Suppressor macrophage treated with lipopolysaccharide for 1 hour (primary cell): ENCODE data around the gene FAM229A.
"Not testable (repeated sequence)": the region's sequence is repeated elsewhere in the genome, so short reads cannot be mapped to it uniquely, and the experiment has no call there.

ENCODE experiments used
- DNase-seq, 3 donors: peaks; one replicate each; pipeline ENCODE4 v3.0.0-alpha.2; 2020 to 2022

The FAM229A gene

DNA sequence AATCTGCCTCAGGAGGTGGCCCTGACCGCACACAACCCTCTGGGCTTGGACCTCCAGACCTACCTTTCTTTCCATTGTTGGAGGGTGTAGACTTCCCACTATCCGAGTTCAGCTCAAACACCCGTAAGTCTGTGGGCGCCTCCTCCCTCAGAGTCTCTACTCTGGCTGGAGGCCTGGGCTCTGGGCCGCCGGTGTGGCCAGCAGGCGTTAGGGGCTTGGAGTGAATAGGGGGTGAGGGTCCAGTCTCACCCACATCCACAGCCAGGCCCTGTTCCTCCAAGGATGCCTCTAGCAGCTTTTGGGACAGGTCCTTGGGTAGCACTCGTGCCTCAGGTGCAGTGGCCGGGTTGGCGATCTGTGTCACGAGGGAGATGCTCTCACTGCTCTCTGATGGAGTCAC, 13.9 kb upstream of the FAM229A start:
- DNase-seq, result no peak

DNA sequence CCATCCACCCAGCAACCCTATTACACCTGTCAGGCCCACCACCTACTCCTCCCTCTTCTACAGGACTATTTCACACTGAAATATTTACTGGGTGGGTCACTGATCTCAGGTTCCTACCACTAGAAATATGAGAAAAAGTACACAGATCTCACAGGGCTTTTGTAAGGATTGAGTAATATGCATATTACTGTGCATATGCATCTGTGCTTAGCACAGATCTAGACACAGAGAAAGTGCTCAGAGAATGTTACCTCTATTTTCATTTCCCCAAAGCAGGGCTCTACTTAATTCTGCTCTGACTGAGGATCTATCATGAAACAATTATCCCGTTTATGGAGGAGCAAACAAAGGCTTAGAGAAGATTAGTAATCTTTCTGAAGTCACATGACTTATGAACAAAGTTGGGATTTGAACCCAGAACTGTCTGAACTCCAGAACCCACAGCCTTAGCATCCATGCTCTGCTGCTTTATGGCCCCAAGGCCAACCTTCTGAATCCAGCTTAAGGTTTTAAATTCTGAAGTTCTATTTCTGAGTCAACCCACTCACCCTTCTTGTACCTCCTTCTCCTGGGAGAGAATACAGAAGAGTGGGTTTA, 11.8 kb upstream of the FAM229A start:
- DNase-seq, result no peak

DNA sequence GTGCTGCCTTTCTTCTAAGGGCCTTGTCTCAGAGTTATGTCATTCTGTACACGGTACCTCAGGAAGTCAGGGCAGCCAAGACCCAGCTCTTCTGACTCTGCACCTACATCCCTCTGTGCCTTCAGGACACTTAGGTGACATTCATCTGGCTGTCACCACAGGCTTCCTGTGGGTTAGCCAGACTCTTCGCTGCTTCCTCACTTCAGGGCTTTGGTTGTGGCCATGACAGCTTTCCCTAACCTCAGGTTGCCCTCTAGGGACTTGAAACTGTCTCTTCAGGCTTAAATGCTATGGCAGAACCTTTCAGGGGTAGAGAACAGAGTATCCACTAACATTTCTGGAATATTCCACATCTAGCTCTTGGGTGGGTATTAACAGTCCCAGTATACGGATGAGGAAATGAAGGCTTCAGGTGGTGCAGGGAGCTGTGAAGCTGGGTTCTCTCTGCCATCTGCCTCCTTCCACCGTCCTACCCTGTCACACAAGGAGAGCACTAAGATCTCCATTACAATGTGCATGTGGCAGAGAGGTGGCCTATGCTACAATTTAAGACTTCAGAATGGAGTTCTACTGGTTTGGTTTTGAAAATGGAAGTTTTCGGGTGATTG, 10.0 kb upstream of the FAM229A start:
- DNase-seq, result peak; percentile 49 to 58 (median 52)

DNA sequence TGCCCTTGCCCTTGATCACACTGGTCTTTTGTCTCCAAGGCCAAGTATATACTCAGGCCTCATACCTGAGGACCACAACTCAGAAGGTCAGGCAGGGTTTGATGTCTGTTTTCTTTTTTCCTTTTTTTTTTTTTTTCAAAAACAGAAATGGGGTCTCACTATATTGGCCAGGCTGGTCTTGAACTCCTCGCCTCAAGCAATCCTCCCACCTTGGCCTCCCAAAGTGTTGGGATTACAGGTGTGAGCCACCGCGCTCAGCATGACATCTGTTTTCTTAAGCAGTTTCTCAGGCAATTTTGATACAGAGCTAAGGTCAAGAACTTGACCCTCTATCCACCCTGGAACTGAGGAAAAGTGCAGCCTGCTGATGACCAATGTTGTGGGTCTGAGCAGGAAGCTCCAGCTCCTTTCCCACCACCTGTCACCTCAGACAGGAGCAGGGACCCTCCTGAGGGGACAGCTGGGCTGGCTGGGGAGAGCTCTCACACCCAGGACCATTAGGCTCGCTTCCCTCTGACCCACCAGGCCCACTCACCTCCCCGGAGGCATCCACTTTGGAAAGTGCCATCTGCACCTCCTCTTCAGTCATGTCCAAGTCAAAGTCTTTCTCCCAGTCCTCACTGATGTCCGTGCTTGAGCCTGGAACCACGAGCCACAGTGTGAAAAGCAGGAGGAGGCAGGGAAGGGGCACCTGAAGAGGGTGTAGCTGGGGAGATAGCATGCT, 5.8 kb upstream of the FAM229A start:
- no peak for DNase-seq

DNA sequence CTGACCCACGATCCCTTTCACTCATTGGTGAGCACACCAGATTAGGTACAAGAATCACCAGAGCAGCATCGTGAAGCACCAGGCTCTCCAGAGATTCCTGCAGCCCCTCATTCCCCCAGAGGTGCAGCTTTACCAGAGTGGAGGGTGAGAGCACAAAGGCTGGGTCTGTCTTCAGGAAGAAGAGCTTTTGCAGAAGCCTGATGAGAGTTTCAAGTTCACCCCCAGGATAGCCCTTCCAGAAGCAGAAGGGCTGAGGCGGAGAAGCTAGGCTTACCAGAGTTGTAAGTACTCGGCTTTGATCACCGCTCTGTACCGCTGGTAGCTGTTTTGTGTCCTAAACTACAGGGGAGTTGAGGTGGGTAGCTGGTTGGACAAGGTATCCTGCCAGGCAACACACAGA, 3.2 kb upstream of the FAM229A start:
- no peak for DNase-seq

DNA sequence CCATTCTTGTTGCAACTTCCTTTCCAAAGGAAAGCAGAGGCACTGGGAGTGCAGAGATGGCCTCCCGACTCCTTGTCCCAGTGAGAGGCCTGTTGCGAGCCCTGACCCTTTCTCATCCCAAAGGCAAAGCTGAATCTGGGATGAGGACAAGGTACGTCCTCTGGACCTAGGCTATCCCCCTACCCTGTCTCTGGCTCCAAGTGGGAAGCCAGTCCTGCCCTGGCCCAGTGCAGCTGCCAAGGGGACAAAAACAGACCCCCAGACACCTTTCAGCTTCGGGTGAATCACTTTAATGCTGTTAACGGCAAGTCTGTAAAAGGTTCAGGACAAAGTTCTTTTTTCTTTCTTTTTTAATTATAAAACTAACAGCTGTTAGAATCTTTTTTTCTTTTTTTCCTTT, 2.6 kb upstream of the FAM229A start:
- DNase-seq, result no peak

DNA sequence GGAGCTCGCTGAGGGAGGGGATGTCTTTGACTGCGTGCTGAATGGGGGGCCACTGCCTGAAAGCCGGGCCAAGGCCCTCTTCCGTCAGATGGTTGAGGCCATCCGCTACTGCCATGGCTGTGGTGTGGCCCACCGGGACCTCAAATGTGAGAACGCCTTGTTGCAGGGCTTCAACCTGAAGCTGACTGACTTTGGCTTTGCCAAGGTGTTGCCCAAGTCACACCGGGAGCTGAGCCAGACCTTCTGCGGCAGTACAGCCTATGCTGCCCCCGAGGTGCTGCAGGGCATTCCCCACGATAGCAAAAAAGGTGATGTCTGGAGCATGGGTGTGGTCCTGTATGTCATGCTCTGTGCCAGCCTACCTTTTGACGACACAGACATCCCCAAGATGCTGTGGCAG, 1.4 kb upstream of the FAM229A start:
- DNase-seq, result no peak

DNA sequence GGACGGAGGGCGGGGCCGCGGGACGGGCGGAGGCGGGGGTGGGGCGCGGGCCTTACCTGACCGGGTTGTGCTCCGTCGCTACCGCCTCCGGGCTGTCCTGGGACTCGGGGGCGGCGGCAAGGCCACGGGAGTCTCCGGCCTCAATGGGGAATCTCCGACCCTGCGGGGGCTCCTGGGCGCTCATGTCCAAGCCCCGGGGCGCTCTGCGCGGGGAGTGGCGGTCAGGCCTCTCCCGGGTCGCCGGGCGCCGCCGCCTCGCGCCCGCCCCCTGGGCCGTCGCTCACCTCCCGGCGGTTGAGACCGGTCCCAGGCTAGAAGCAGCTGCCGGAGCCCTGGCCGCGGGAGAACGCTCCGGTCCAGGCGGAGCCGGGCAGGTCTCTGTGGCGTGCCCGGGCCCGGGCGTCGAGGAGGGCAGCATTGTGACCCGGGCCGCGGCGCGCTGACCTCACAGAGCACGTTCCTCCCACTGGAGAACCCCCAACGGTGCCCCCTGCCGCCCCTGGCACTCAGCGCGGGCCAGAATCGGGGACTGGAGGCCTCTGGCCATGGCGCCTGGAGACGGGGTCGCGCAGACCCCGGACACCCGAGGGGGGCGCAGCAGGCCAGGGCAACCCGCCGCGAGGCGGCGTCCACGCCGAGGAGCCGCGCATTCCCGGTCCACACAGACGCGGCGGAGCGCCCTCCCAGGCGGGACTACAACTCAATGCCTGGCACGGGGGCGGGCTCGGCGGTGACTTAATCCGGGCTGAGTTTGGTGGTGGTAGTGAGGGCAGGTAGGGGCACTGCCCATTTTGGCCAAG, 411 bp downstream of the FAM229A start:
- DNase-seq, result peak; percentile 48 to 75 (median 50)

DNA sequence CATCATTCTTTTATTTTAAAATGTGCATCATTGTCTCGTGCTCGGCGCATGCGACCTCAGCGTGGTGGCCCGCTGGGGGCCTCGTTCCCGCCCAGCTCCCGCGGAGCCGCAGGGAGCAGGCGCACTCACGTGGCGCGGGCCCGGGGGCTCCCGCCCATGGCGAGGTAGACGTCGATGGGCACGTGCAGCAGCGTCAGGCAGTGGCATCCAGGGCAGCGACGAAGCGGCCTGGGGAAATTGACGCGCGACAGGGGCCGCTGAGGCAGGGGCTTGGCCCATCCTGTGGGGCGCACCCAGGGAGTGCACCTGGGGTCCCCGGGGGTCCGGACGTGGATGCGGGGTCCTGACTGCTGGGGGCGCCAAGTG, 994 bp downstream of the FAM229A start:
- DNase-seq, result no peak

DNA sequence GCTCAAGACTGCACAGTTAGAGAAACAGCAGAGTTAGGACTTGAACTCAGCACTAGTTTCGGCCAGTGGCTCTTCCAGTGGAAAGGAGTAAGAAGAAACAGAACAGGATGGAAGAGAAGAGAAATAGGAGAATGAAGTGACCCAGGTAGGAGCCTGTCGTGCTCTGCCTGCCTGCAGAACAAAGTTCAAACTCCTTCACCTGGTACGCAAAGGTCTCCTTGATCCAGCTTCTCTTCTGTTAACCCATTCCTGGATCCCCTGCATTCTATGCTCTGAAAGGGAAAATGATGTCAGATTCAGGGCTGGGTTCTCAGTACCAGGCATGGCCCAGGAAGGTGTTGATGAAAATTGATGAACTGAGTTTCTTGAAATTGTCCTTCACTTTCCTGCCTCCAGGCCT, 3.9 kb downstream of the FAM229A start:
- DNase-seq, result no peak

DNA sequence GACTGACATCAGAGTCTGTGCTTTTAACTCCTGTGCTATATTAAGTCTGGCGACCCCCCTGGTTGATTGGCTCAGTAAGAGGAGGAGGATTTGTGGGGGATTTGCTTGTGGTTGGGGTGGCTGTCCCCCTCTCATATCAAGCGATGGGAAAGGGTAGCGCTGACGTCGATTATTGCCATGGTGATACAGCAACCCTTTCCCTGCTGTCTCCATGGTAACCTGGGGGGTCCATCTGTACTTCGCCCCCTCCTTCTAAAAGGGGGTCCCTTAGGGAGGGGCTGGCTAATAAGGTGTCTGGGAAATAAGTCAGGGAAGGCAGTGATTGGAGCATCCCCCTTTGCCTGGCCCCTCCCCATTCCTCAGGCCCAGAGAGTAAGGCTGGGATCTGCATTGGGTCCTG, 4.7 kb downstream of the FAM229A start:
- no peak for DNase-seq

DNA sequence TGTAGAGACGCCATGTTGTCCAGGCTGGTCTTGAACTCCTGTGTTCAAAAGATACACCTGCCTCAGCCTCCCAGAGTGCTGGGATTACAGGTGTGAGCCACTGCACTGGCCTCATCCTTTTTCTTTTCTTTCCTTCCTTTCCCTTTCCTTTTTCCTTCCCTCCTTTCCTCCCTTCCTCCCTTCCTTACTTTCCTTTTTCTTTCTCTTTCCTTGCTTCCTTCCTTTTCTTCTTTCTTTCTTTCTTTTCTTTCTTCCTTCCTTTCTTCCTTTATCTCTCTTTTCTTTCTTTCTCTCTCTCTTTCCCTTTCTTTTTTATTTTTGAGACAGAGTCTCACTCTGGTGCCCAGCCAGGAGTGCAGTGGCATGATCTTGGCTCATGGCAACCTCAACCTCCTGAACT, 5.8 kb downstream of the FAM229A start:
- no peak for DNase-seq

DNA sequence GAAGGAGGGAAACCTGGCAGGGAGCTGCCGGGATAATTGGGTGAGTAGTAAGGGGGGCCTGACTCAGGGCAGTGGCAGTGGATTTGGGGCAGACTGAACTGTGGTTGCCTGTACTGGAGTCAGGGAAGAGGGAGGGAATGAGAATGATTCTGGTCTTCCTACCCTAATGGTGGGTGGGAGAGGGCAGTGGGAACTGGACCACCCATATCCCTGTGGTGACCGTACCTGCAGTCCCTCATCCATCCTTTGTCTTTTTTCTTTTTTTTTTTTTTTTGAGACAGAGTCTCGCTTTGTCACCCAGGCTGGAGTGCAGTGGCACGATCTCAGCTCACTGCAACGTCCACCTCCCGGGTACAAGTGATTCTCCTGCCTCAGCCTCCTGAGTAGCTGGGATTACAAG, 6.5 kb downstream of the FAM229A start:
- not testable (repeated sequence) for DNase-seq

DNA sequence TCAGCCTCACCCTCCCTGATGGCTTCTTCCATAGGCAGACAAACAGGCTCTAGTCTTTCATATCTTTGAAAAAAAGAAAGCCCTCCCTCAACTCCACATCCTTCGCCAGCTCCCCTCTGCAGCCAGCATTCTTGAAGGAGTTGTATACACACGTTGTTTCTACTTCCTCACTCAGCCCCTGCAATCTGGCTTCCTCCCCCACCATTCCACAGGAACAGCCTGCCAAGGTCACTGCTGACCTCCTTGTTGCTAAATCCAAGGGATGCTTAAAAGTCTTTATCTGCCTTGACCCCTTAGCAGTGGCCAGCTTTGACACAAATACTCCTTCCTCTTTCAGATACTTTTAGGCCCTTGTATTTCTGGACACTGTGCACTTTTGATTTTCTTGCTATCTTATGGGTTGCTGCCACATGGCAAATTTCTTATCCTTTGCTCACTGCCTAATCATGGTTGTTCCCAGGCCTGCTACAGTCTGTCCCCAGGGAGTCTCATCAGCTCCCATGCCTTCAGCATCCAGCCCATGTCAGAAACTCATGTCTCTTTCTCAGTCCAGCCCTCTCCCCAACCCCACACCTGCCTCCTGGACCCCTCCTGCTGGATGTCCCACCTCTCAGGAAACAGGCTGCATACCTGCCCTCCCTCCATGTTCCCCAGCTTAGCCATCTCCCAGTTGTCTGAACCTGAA, 8.3 kb downstream of the FAM229A start:
- DNase-seq, result no peak

DNA sequence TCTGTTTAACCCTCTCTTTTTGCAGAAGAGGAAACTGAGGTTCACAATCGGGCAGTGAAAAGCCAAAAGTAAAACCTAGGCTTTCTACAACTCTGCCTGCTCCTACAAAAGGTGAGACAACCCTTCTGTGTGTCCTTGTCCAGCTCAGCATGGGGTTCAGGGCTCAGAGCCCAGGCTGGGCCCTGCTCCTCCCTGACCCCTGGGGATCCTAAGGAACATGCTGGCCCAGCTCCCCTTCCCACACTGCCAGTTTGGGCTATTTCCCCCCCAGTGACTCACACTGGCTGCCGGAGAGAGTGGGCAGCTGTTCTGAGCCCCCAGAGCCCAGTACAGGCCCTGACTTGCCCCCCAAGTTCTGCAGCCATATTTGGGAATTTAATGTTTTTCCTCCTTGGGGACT, 8.9 kb downstream of the FAM229A start:
- DNase-seq, result no peak

DNA sequence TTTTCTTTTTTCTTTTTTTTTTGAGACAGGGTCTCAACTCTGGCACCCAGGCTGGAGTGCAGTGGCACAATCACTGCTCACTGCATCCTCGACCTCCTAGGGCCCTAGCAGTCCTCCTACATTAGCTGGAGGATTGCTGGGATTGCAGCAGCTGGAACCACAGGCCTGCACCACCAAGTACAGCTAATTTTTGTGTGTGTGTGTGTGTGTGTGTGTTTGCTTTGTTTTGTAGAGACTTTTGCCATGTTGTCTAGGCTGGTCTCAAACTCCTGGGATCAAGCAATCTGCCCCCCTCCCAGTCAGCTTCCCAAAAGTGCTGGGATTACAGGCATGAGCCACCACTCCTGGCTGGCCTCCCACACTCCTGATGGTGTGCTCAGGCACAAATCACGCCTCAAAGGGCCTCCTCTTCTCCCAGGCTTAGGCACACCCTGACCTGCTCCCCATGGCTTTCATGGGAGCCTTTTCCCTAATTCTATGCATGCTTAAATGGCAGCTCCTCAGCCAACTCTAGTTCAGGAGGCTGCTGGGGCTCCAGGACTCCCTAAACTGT, 9.4 kb downstream of the FAM229A start:
- DNase-seq, result no peak

DNA sequence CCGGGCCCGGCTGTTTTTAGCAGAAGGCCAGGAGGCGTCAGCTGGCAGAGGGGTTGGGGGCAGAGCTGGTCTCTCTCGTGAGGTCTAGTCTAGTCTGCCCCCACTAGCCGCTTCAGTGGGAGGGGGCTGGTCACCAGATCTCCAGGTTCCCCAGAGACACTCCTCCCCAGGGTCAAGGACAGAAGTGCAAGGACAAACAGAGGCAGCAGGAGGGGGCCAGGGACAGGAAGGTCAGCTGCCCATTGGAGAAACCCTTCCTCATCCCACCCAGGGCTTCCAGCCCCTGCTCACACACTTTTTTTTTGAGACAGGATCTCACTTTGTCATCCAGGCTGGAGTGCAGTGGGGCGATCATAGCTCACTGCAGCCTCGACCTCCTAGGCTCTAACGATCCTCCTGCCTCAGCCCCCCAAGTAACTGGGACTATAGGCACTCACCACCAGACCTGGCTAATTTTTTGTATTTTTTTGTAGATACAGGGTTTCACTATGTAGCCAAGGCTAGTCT, 10.0 kb downstream of the FAM229A start:
- DNase-seq, result no peak

DNA sequence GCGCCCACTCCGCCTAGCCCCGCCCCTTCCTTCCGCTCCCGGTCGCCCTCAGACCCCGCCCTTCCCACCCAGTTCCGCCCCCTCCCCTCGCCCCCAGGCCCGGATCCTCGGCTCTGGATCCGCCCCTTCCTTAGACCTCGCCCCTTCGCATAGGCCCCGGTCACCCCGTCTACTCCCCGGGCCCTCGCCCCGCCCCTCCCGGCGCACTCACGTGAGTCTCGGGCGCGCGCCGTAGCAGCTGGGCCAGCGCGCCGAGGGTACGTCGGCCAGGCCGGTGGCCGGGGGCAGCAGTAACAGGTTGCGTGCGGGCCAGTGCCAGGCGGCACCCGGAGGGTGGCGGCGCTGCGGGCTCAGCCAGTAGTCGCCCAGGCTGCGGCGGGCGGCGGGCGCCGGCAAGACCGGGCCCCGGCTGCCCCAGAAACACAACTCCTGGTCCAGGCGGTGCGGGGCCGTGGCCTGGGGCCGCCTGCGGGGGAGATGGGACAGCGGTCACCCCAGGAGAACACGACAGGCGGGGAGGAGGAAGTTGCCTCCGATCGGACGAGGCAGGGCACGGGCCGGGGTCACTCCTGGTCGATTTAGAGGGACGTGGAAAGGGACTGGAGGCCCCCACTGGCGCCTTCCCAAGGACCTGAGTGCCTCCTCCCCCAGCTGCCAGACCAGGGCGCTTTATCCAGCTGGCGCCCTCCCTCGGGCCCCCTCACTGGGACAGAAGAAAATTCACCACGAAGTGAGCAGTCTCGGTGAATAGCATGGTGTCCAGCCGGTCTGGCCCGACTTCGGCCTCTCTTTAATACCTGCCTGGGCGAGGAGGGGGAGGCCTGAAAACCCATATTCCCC, 10.7 kb downstream of the FAM229A start:
- peak; percentile 83 to 92 (median 86) for DNase-seq

DNA sequence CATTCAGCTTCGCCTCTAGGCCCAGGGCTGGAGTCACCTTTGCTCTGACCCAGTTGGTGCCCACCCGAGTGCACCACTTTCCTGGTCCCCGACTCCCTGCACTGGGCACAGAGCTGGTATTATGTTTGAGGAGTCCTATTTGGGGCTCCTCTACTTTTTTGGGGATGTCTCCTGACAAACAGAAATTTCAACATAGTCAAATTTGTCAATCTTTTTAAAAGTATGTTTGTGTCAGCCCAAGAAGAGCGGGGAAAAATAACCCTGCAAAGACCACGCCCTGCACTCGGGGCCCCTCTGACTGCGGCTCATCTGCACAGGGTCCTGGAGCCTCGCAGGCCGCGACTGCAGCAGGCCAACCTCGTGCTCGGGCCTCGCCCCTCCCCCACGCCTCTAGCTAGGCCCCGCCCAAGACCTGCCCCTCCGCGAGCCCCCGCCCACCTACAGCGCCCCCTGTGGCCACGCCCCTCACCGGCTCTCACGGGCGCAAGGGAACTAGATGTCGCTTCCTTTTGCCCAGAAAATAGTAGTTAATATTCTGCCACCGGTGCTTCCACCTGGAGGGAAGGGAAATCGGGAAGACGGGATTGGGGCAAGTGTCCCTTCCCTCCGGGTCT, 11.4 kb downstream of the FAM229A start:
- DNase-seq, result peak; percentile 56 to 88 (median 72)

DNA sequence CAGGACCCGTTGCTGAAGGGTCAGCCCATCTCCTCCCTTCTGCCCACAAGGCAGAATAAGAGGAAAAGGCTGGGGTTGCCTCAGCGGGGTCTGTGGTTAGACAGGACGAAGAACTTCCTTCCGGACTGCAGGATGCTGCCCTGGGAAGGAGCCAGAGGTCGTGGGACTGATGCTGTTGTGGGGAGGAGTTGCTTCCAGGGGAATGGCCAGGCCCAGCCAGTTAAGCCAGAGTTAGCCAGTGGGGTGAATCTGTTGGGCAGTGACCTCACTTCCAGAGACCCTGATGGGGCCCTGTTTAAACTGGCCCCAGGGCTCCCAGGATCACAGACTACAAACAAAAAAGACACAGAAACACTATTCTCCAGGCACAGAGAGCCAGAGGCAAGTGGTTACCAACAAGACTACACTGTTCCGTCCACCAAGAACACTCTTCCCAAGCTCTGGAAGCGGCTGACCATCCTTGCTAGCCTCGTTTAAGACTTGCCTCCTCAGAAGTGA, 13.0 kb downstream of the FAM229A start:
- DNase-seq, result peak; percentile 47 to 68 (median 62)
